H9 (cell line): ENCODE measurements around the gene COL4A6. TPM values are rescaled to one million over a fixed set of nuclear protein-coding genes. Genes with fewer than 3 reads are reported as not detected.

ENCODE experiments used
- DNase-seq: peaks from one replicate; pipeline ENCODE4 v3.0.0-alpha.2; 2017
- H2AFZ ChIP-seq: one replicate; pipeline ENCODE4 v1.6.1; 2013; ENCODE audit warnings: mild to moderate bottlenecking, low read length, control low read depth, moderate library complexity
- H2AK5ac ChIP-seq: 2 replicates; pipeline ENCODE4 v1.6.1; 2013; ENCODE audit warnings: low read length, control low read depth, mixed read lengths; ENCODE audit not compliant: insufficient read length
- H2BK120ac ChIP-seq: one replicate; pipeline ENCODE4 v1.6.1; 2013; ENCODE audit warnings: low read depth, mild to moderate bottlenecking, low read length, control low read depth, inconsistent platforms; ENCODE audit not compliant: poor library complexity, severe bottlenecking
- H2BK12ac ChIP-seq: 2 replicates; pipeline ENCODE4 v1.6.1; 2013; ENCODE audit warnings: low read length, control low read depth, mixed read lengths, low read depth; ENCODE audit not compliant: insufficient read length
- H2BK15ac ChIP-seq: 2 replicates; pipeline ENCODE4 v1.6.1; 2013; ENCODE audit warnings: low read depth, low read length, control low read depth
- H2BK20ac ChIP-seq: one replicate; pipeline ENCODE4 v1.6.1; 2013; ENCODE audit warnings: low read depth, mild to moderate bottlenecking, low read length, control low read depth, inconsistent platforms; ENCODE audit not compliant: poor library complexity, severe bottlenecking
- H2BK5ac ChIP-seq: 2 replicates; pipeline ENCODE4 v1.6.1; 2013; ENCODE audit warnings: low read length, control low read depth, mixed read lengths; ENCODE audit not compliant: insufficient read length
- H3K14ac ChIP-seq: 2 replicates; pipeline ENCODE4 v1.6.1; 2013; ENCODE audit warnings: low read length, control low read depth; ENCODE audit not compliant: insufficient read depth
- H3K18ac ChIP-seq: 2 replicates; pipeline ENCODE4 v1.6.1; 2013; ENCODE audit warnings: low read depth, mild to moderate bottlenecking, mixed read lengths, low read length, control low read depth; ENCODE audit not compliant: insufficient read length
- H3K23ac ChIP-seq: 2 replicates; pipeline ENCODE4 v1.6.1; 2013; ENCODE audit warnings: low read length, control low read depth, mixed read lengths, low read depth; ENCODE audit not compliant: insufficient read length
- H3K23me2 ChIP-seq: 2 replicates; pipeline ENCODE4 v1.6.1; 2013; ENCODE audit warnings: low read depth, mild to moderate bottlenecking, mixed read lengths, low read length, control low read depth; ENCODE audit not compliant: insufficient read length, poor library complexity, severe bottlenecking
- H3K27ac ChIP-seq: 2 replicates; pipeline ENCODE4 v1.5.1; 2013; ENCODE audit warnings: low read length, control low read depth, mixed read lengths, low read depth; ENCODE audit not compliant: insufficient read length
- H3K27me3 ChIP-seq: 2 replicates; pipeline ENCODE4 v1.6.1; 2013; ENCODE audit warnings: low read length, control low read depth, inconsistent platforms; ENCODE audit not compliant: insufficient read depth
- H3K4ac ChIP-seq: 2 replicates; pipeline ENCODE4 v1.6.1; 2013; ENCODE audit warnings: low read depth, mild to moderate bottlenecking, control low read depth, inconsistent platforms, low read length, moderate library complexity
- H3K4me1 ChIP-seq: 2 replicates; pipeline ENCODE4 v1.6.1; 2013; ENCODE audit warnings: low read length, control low read depth, inconsistent platforms; ENCODE audit not compliant: insufficient read depth
- H3K4me2 ChIP-seq: 2 replicates; pipeline ENCODE4 v1.6.1; 2013; ENCODE audit warnings: low read length, control low read depth, mixed read lengths; ENCODE audit not compliant: insufficient read length, insufficient read depth
- H3K56ac ChIP-seq: 2 replicates; pipeline ENCODE4 v1.6.1; 2013; ENCODE audit warnings: low read depth, mild to moderate bottlenecking, mixed read lengths, low read length, control low read depth; ENCODE audit not compliant: insufficient read length
- H3K79me1 ChIP-seq: 2 replicates; pipeline ENCODE4 v1.6.1; 2013; ENCODE audit warnings: low read depth, mild to moderate bottlenecking, moderate library complexity, low read length, control low read depth, inconsistent platforms; ENCODE audit not compliant: insufficient read depth, poor library complexity, severe bottlenecking
- H3K79me2 ChIP-seq: 2 replicates; pipeline ENCODE4 v1.6.1; 2013; ENCODE audit warnings: low read length, control low read depth, inconsistent platforms; ENCODE audit not compliant: insufficient read depth
- H3K9ac ChIP-seq: 2 replicates; pipeline ENCODE4 v1.6.1; 2013; ENCODE audit warnings: low read length, control low read depth, mixed read lengths; ENCODE audit not compliant: insufficient read length; ENCODE audit errors: extremely low read depth
- H3K9me3 ChIP-seq: one replicate; pipeline ENCODE4 v1.6.1; 2013; ENCODE audit warnings: low read depth, low read length, inconsistent platforms; ENCODE audit not compliant: control insufficient read depth
- H3T11ph ChIP-seq: one replicate; pipeline ENCODE4 v1.6.1; 2013; ENCODE audit warnings: mild to moderate bottlenecking, low read length, control low read depth, inconsistent platforms
- H4K20me1 ChIP-seq: one replicate; pipeline ENCODE4 v1.6.1; 2013; ENCODE audit not compliant: control insufficient read depth, insufficient read length, insufficient read depth
- H4K5ac ChIP-seq: 2 replicates; pipeline ENCODE4 v1.6.1; 2013; ENCODE audit warnings: low read depth, mild to moderate bottlenecking, mixed read lengths, low read length, control low read depth; ENCODE audit not compliant: insufficient read length
- H4K8ac ChIP-seq: replicated peaks from 2 replicates; pipeline ENCODE4 v1.6.1; 2013; ENCODE audit warnings: low read length, control low read depth, mixed read lengths, low read depth; ENCODE audit not compliant: insufficient read length
- H4K91ac ChIP-seq: 2 replicates; pipeline ENCODE4 v1.6.1; 2013; ENCODE audit warnings: low read depth, mild to moderate bottlenecking, moderate library complexity, mixed read lengths, low read length, control low read depth; ENCODE audit not compliant: insufficient read length
- H3K27ac Mint-ChIP-seq, 3 experiments: 2 replicates in 2 of 3; 3 replicates in 1 of 3; pipeline ENCODE4 v1.8.0; 2020 to 2021; ENCODE audit warnings: mixed read lengths in 3 of 3, mild to moderate bottlenecking in 1 of 3, moderate library complexity in 1 of 3
- H3K27me3 Mint-ChIP-seq: 2 replicates; pipeline ENCODE4 v1.8.0; 2021; ENCODE audit warnings: low read depth, mild to moderate bottlenecking, moderate library complexity, mixed read lengths
- H3K36me3 Mint-ChIP-seq, 3 experiments: 2 replicates in 2 of 3; 3 replicates in 1 of 3; pipeline ENCODE4 v1.8.0; 2020 to 2021; ENCODE audit warnings: low read depth in 3 of 3, mixed read lengths in 3 of 3; ENCODE audit not compliant: insufficient read depth in 1 of 3
- H3K4me1 Mint-ChIP-seq, 2 experiments: 2 replicates each; pipeline ENCODE4 v1.8.0; 2020; ENCODE audit warnings: mixed read lengths in 2 of 2
- H3K4me3 Mint-ChIP-seq, 2 experiments: 2 replicates in 1 of 2; 3 replicates in 1 of 2; pipeline ENCODE4 v1.8.0; 2020 to 2021; ENCODE audit warnings: mild to moderate bottlenecking in 2 of 2, mixed read lengths in 2 of 2, moderate library complexity in 1 of 2
- H3K9me3 Mint-ChIP-seq, 2 experiments: 2 replicates in 1 of 2; 3 replicates in 1 of 2; pipeline ENCODE4 v1.8.0; 2020; ENCODE audit warnings: mild to moderate bottlenecking in 2 of 2, mixed read lengths in 2 of 2, moderate library complexity in 1 of 2
- CTCF ChIP-seq: fragments of 200-600 bp; sonication (generic); conservative IDR thresholded peaks from 3 replicates; pipeline ENCODE4 v1.8.0; 2021; ENCODE audit warnings: antibody characterized with exemption, mild to moderate bottlenecking
- WGBS: extraction: QIAGEN DNeasy Blood & Tissue Kit; methylation state at CpG from one replicate; pipeline ENCODE4 v1.1.7; 2013; ENCODE audit warnings: missing lambda C conversion rate, low lambda C conversion rate, mixed read lengths; ENCODE audit not compliant: insufficient read length; ENCODE audit errors: extremely low coverage; 5-methylcytosine and 5-hydroxymethylcytosine counted together
- total RNA-seq: library from RNA; stranded (reverse); gene quantifications from 2 replicates; pipeline ENCODE4 v1.2.1, GENCODE V29; 2021

COL4A6 gene
- total RNA-seq, 1 experiment from 2014 or later: 16.7 TPM

GRCh38 chrX:108230574-108230973 is 207.6 kb downstream of the COL4A6 start:
- H3K4me1 Mint-ChIP-seq: peaks cover 10 to 11% of the 10 kb centered on the region in 2 experiments
- Histone ChIP-seq H4K91ac (no peak overlapping the region), H2AFZ (no peak overlapping the region), H4K5ac (no peak overlapping the region), H3K27me3 (no peaks in the 10 kb centered on the region), H4K20me1 (no peaks in the 10 kb centered on the region), H2BK20ac (no peak overlapping the region), H3K27ac (no peak overlapping the region), H2BK120ac (no peak overlapping the region), H3K4ac (no peak overlapping the region), H2BK12ac (no peak overlapping the region), H3K14ac (no peak overlapping the region), H3K23ac (no peak overlapping the region), H2BK15ac (no peak overlapping the region), H4K8ac (no peak overlapping the region), H3K79me2 (no peaks in the 10 kb centered on the region; the same call in 1 of the 2 replicates), H3T11ph (no peak overlapping the region), H2BK5ac (no peak overlapping the region), H3K4me1 (no peaks in the 10 kb centered on the region), H3K18ac (no peak overlapping the region), H3K9me3 (no peaks in the 10 kb centered on the region), H3K4me2 (no peak overlapping the region), H3K79me1 (no peaks in the 10 kb centered on the region), H3K23me2 (no peaks in the 10 kb centered on the region), H2AK5ac (no peak overlapping the region), H3K9ac (no peak overlapping the region), H3K56ac (no peak overlapping the region)
- DNase-seq: no peak
- WGBS: no CpG with 5 or more reads among the region's 1 CpG
- H3K36me3 Mint-ChIP-seq: no peaks in the 10 kb centered on the region; a peak in 2 of 7 replicates
- H3K9me3 Mint-ChIP-seq: no peaks in the 10 kb centered on the region
- no peak overlapping the region for H3K4me3 Mint-ChIP-seq
- no peak for TF ChIP-seq CTCF
- no peaks in the 10 kb centered on the region; the same call in 1 of the 2 replicates for H3K27me3 Mint-ChIP-seq
- H3K27ac Mint-ChIP-seq: no peak overlapping the region
